Activated CD8-positive, alpha-beta memory T cell treated with anti-CD3 and anti-CD28 coated beads for 4 hours (primary cell): Measurements from ENCODE around the gene SLC17A9.

Experiments
- DNase-seq, 2 donors: peaks; one replicate each; pipeline ENCODE4 v3.0.0-alpha.2; 2020; ENCODE audit warnings: low read depth in 2 of 2

The SLC17A9 gene

GRCh38 chr20:62952373-62952967 lies at the start of gene SLC17A9:
Gene SLC17A9 (plus strand): TSS chr20:62952709. CDS start chr20:62952831, 122 bp downstream.
- DNase-seq, result peak in 1 of 2 donors; percentile 29

- no peak for DNase-seq
Measured at GRCh38 chr20:62902926-62903615, 49.4 kb upstream of the SLC17A9 start.

- DNase-seq, result no peak
Measured at GRCh38 chr20:62905536-62906117, 46.9 kb upstream of the SLC17A9 start.

- DNase-seq, result no peak
Measured at GRCh38 chr20:62906209-62906608, 46.3 kb upstream of the SLC17A9 start.

- DNase-seq, result no peak
Measured at GRCh38 chr20:62906647-62907375, 45.7 kb upstream of the SLC17A9 start.

GRCh38 chr20:62907384-62908317 lies 44.9 kb upstream of the SLC17A9 start:
- DNase-seq, result no peak

- DNase-seq, result no peak
Measured at GRCh38 chr20:62908971-62909791, 43.3 kb upstream of the SLC17A9 start.

- no peak for DNase-seq
Measured at GRCh38 chr20:62910217-62910766, 42.2 kb upstream of the SLC17A9 start.

GRCh38 chr20:62910777-62911497 lies 41.6 kb upstream of the SLC17A9 start:
- DNase-seq, result no peak

- DNase-seq, result no peak
Measured at GRCh38 chr20:62911701-62912280, 40.7 kb upstream of the SLC17A9 start.

- no peak for DNase-seq
Measured at GRCh38 chr20:62913043-62913630, 39.4 kb upstream of the SLC17A9 start.

GRCh38 chr20:62914436-62914835 lies 38.1 kb upstream of the SLC17A9 start:
- DNase-seq, result no peak

- DNase-seq, result no peak
Measured at GRCh38 chr20:62914970-62915457, 37.5 kb upstream of the SLC17A9 start.

GRCh38 chr20:62916703-62917476 lies 35.6 kb upstream of the SLC17A9 start:
- DNase-seq, result no peak

GRCh38 chr20:62917720-62918119 lies 34.8 kb upstream of the SLC17A9 start:
- no peak for DNase-seq

- no peak for DNase-seq
Measured at GRCh38 chr20:62918147-62918546, 34.4 kb upstream of the SLC17A9 start.

- DNase-seq, result peak in 1 of 2 donors; percentile 32
Measured at GRCh38 chr20:62918831-62919230, 33.7 kb upstream of the SLC17A9 start.
